GM12878 (cell line): Measurements from ENCODE around the gene COMMD1. TPM values are rescaled to one million over a fixed set of nuclear protein-coding genes. Genes with fewer than 3 reads are reported as not detected.
A peak's percentile ranks its signal among the peaks of the same experiment; 100 is the strongest.

Experiments used
- CBX3 ChIP-seq: fragments of 200-600 bp; sonication (generic); IDR thresholded peaks from 2 replicates; pipeline ENCODE4 v1.6.1; 2016; ENCODE audit warnings: low read depth, borderline replicate concordance
- KLF5 ChIP-seq: fragments of 450-650 bp; IDR thresholded peaks from 2 replicates; pipeline ENCODE4 v1.6.1; 2014; ENCODE audit warnings: mild to moderate bottlenecking; ENCODE audit not compliant: partially characterized antibody
- POU2F2 ChIP-seq: IDR thresholded peaks from 3 replicates; pipeline ENCODE4 v1.6.1; 2011; ENCODE audit warnings: low read depth, mild to moderate bottlenecking, low read length, borderline replicate concordance
- RB1 ChIP-seq: fragments of 450-650 bp; formaldehyde crosslinking; IDR thresholded peaks from 2 replicates; pipeline ENCODE4 v1.6.1; 2017; ENCODE audit warnings: mild to moderate bottlenecking, borderline replicate concordance
- SKIL ChIP-seq: fragments of 450-650 bp; IDR thresholded peaks from 2 replicates; pipeline ENCODE4 v1.6.1; 2017; ENCODE audit warnings: mild to moderate bottlenecking, low read depth, inconsistent platforms; ENCODE audit not compliant: poor library complexity, severe bottlenecking
- SMAD1 ChIP-seq: fragments of 450-650 bp; IDR thresholded peaks from 2 replicates; pipeline ENCODE4 v1.6.1; 2018; ENCODE audit warnings: mild to moderate bottlenecking, low read depth; ENCODE audit not compliant: partially characterized antibody
- SMC3 ChIP-seq: IDR thresholded peaks from 2 replicates; pipeline ENCODE4 v1.6.1; 2011; ENCODE audit warnings: low read length, improper control_type of control experiment, borderline replicate concordance
- SP1 ChIP-seq: IDR thresholded peaks from one replicate; pipeline ENCODE4 v1.6.1; 2011; ENCODE audit warnings: low read depth, low read length
- STAT1 ChIP-seq: fragments of 450-650 bp; conservative IDR thresholded peaks from 2 replicates; pipeline ENCODE4 v1.6.1; 2014; ENCODE audit warnings: antibody characterized with exemption, mild to moderate bottlenecking
- TARDBP ChIP-seq: IDR thresholded peaks from 2 replicates; pipeline ENCODE4 v1.6.1; 2016; ENCODE audit warnings: borderline replicate concordance
- YY1 ChIP-seq: IDR thresholded peaks from 2 replicates; pipeline ENCODE4 v1.6.1; 2011; ENCODE audit warnings: low read depth, mild to moderate bottlenecking, low read length
- ZSCAN29 ChIP-seq: fragments of 450-650 bp; IDR thresholded peaks from 2 replicates; pipeline ENCODE4 v1.6.1; 2017; ENCODE audit warnings: mild to moderate bottlenecking, moderate library complexity
- polyA plus RNA-seq, 11 experiments: library from polyadenylated mRNA; depleted of rRNA in 4 of 11; unstranded in 6 of 11; stranded (reverse) in 5 of 11; fragments of >200 nt; fragmentation: Nextera tagmentation in 4 of 11; fragmentation: Illumina TruSeq in 1 of 11; extraction: Ambion mirVana in 4 of 11; extraction: Trizol in 1 of 11; gene quantifications; 1 replicate in 1 of 11; 2 replicates in 10 of 11; pipeline versions ENCODE4 v1.2.1 to v1.2.3, GENCODE V29; 2011 to 2016; ENCODE audit warnings: inconsistent platforms in 2 of 11, missing spikeins in 2 of 11, low read depth in 1 of 11
- total RNA-seq, 4 experiments: library from RNA; depleted of rRNA in 3 of 4; stranded (reverse); fragments of >200 nt in 3 of 4; fragmentation: Illumina TruSeq in 1 of 4; extraction: Trizol in 1 of 4; gene quantifications; 2 replicates each; pipeline versions ENCODE4 v1.2.1 to v1.2.3, GENCODE V29; 2013 to 2021
- TF ChIP-seq, protein P1 (sequence below): IDR thresholded peaks from 2 replicates; pipeline ENCODE4 v1.6.1; 2012; ENCODE audit warnings: low read length, inconsistent platforms
- TF ChIP-seq, protein P2 (sequence below): IDR thresholded peaks from 2 replicates; pipeline ENCODE4 v1.6.1; 2011; ENCODE audit warnings: borderline replicate concordance, low read depth, mild to moderate bottlenecking, moderate library complexity, low read length; ENCODE audit not compliant: insufficient read depth, poor library complexity, severe bottlenecking

The COMMD1 gene
- total and polyA plus RNA-seq, 10 of the 15 experiments (the other 5 are each of a cell fraction or from before 2014, with no cell fraction given): 39.7 to 210 (median 53.7) TPM

- TF ChIP-seq SKIL: peak; percentile 58
- TF ChIP-seq ZSCAN29: no peak
- TF ChIP-seq YY1: 0 out of 2 replicates have a peak, but pooled peaks have one; percentile 20
- TF ChIP-seq KLF5: no peak
- TF ChIP-seq SP1: peak; percentile 34
- TF ChIP-seq, protein P1, sequence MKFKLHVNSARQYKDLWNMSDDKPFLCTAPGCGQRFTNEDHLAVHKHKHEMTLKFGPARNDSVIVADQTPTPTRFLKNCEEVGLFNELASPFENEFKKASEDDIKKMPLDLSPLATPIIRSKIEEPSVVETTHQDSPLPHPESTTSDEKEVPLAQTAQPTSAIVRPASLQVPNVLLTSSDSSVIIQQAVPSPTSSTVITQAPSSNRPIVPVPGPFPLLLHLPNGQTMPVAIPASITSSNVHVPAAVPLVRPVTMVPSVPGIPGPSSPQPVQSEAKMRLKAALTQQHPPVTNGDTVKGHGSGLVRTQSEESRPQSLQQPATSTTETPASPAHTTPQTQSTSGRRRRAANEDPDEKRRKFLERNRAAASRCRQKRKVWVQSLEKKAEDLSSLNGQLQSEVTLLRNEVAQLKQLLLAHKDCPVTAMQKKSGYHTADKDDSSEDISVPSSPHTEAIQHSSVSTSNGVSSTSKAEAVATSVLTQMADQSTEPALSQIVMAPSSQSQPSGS: peak; percentile 86
- TF ChIP-seq POU2F2: peak; percentile 57; the same call in 1 of the 3 replicates
- TF ChIP-seq SMAD1: peak; percentile 82
- TF ChIP-seq TARDBP: no peak
- TF ChIP-seq, protein P2, sequence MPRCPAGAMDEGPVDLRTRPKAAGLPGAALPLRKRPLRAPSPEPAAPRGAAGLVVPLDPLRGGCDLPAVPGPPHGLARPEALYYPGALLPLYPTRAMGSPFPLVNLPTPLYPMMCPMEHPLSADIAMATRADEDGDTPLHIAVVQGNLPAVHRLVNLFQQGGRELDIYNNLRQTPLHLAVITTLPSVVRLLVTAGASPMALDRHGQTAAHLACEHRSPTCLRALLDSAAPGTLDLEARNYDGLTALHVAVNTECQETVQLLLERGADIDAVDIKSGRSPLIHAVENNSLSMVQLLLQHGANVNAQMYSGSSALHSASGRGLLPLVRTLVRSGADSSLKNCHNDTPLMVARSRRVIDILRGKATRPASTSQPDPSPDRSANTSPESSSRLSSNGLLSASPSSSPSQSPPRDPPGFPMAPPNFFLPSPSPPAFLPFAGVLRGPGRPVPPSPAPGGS: peak; percentile 90
- TF ChIP-seq CBX3: no peak
- TF ChIP-seq RB1: peak; percentile 74; the same call in 1 of the 2 replicates
- TF ChIP-seq SMC3: 0 out of 2 replicates have a peak, but pooled peaks have one; percentile 17
- no peak for TF ChIP-seq STAT1
- TF ChIP-seq, all 136 proteins: peak for 32
These were observed 236.6 kb downstream of the COMMD1 start (continued) for GRCh38 chr2:62142054-62142453.
